Measurements from ENCODE around the gene INSYN1.
"Not testable (repeated sequence)": the region's sequence is repeated elsewhere in the genome, so short reads cannot be mapped to it uniquely, and the experiment has no call there.

The INSYN1 gene, protein sequence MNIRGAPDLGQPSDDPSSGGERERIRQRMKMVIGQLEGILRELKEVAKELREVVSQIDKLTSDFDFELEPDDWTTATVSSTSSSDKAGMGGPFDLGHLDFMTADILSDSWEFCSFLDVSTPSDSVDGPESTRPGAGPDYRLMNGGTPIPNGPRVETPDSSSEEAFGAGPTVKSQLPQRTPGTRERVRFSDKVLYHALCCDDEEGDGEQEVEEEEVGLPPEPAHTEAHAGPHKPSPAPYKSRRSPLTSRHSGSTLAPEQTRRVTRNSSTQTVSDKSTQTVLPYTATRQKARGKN

DNA sequence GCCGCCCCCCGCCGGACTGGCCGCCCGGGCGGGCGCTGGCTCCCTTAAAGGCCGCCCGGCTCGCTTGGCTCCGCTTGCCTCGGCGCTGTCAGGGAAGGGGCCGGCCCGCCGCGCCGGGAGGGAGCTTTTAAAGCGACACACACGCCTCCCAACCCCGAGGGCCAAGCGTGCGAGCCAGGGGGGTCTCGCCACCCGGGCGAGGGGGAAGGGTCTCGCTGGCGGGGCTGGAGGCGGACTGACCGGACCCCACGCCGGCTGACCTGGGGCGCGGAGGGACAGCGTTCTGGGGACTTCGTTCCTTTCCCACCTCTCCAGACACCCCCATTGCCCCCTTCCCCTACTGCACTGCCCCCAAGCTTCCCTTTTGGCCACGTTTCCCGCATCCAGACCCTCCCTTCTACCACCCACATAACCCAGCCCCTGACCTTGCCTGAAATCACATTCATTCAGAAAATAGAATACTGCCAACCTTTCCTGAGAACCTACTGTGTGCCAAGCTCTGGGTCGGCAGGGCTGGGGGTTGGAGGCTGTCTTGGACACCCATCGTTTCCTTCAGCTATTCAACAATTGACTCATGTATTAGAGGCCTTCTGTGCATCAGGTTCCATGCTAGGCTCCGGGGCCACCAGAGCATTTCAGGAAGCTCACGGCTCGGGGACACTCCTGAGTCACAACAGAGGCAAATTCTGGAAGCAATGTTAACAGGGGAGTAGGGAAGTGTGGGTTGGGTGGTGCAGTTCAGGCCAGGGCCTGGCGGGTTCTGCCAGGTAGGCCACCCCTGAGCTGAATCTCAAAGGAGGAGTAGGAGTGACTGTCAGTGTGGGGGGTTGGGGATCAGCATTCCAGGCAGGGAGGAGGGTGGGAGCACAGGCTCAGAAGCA, at the start of gene INSYN1:
INSYN1 (minus strand) TSS at position 102 of the 881 bp plus-strand sequence. CDS start 2,221 bp downstream, outside the sequence.
- DNase-seq (ENCODE audit: low read depth in 2 of 2): no peak

DNA sequence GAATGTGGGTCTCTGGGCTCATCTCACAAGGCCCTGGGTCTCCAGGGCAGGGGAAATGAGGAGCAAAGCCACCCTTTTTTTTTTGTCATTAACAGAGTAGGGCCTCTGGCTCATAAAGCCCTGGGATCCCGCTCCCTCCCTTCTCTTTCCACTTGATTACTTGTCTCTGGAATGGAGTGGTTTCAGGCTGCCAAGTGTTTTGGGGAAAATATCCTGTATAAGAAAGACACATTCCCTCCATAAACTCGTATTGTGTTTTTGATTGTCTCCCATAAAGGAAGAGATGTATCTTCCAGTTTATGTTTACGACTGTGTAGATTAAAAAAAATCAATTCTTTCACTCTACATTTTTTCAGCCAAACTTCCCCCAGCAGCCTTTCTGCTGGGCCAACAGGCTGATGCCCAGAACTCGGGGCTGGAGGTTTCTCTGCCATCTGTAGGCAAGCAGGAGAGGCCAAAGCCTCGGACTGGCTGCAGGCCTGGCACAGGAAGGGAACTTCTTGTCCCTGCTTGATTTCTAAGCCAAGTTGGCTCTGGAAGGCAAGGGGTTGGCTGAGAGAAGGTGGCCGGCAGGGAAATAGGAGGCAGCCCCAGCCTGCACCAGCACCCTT, 49.4 kb upstream of the INSYN1 start:
- no peak for DNase-seq (ENCODE audit: low read depth in 2 of 2)

DNA sequence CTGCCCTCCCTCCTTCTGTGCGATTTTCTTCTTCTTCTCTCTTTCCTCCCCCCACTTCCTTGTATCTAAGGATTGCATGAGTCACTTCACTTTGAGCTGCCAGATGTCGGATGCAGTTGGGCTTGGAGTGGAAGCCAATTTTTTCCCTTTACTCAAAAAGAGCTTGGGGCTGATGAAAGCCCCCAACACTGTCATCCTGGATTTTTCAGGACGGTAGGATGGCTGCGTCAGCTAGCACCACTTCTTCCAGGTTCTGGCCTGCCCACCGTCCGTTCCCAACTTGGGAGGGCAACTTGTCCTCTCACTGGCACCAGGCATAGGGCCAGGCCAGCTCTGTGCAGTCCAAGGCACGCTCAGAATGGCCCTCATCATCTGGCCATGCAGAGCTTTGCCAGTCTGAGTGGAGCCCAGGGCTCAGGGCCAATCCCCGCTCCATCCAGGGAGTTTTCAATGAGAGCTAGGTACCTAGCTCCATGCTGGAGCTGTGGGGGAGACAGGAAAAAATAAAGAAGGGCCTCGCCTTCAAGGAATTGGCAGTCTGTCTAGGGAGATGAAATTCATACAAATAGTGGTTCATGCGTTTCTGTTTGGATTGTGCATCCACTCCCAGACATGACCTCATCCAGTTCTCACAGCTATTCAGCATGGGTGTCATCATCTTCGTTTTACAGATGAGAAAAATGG, 47.7 kb upstream of the INSYN1 start:
- no peak for DNase-seq (ENCODE audit: low read depth in 2 of 2)

DNA sequence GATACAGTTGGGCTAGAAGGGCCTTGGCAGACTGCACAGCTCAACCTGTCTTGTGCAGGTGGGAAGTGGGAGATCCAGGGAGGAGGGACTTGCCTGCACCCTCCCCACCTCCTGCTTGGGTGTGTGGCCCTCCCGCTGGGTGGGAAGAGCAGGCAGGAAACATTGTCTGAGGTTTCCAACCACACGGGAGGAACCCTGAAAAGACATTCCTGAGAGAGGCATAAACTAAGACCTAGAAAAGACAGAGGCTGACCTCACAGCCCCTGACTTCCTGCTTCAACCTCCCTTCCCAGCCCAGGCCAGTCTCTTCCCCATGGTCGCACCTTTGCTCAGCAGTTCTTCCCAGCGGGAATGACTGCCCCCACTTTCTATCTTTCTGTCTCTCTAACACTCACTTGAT, 46.3 kb upstream of the INSYN1 start:
- no peak for DNase-seq (ENCODE audit: low read depth in 2 of 2)

DNA sequence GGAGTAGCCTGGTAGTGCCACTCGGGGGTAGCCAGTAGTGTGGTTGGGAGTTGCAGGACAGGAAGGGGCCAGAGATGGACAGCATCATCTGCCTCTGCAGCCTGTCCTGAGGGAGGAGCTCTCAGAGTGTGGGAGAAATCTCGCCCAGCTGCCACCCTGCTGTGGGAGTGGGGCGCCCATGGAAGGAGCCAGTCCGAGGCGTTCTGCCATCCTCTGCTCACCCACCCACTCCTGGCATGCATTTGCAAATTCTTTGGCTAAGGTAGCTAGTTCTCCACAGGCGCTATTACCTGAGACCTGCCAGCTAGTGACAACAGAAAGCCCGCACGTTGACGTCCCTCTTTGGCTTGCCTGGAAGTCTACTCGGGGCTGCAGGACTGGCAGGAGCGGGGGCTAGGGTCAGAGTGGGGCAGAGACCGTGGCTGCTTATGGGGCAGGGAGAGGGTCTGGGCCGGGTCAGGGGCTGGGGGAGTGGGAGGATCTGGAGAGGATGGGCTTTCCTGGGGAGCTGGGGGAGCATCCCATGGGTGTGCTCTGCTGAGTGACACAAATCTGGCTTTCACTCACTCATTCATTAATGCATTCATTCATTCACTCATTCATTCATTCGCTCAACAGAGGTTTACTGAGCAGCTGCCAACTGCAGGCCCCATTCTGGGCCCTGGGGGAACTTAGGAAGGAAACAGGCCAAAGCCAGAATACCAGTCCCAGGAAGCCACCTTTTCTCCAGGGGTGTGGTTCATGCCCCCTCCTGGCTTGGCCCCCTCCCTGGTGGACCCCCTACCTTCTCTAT, 44.4 kb upstream of the INSYN1 start:
- DNase-seq (ENCODE audit: low read depth in 2 of 2): no peak

DNA sequence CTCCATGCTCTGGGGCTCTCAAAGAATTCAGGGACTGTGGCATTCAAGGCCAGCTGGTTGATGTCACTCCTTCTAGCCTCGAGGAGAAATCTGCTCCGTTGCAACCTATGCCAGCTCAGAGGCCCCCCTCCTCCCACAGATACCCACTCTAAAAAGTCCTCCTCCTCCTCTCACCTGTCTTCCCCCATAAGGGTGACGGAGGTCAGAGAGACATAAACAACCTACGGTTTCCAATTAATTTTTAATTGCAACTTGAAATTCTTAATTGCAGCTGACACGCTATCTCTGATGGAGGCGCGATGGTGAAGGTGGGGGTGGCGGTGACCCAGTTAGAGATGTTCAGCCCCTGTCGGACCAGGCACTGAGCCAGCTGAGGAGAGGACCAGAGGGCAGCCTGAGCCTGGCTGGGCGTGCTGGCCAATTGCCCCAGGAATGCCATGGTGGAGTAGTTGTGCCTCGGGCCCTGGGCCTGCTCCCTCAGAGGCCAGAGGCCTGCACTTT, 43.2 kb upstream of the INSYN1 start:
- DNase-seq (ENCODE audit: low read depth in 2 of 2): no peak

DNA sequence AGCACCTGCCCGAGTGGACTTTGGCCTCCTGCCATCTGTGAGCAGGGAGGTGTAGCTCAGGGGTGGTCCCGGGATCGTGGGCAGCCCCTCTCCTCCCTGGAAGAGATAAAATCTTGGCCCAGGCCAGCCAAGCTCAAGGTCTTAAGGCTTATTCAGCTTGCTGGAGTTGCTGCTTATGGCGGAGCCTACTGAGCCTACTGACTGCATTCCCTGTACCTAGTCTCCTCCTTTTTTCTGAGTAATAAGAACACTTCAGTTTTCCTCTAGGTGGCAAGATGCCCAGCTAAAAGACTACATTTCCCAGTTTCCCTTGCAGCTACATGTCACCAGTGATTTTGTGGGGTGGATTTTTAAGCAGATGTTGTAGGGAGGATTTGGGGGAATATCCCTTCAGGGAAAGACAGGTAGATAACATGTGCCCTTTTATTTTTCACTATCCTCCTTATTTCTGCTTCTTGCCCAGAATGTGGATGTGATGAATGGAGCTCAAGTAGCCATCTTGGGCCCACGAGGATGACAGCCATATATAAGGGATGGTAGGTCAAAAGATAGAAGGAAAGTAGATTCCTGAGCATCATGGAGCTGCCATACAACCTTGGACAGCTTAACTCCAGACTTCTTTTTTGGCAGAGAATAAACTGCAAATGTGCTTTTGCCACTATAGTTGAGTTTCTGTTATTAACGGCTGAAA, 41.4 kb upstream of the INSYN1 start:
- no peak for DNase-seq (ENCODE audit: low read depth in 2 of 2)

DNA sequence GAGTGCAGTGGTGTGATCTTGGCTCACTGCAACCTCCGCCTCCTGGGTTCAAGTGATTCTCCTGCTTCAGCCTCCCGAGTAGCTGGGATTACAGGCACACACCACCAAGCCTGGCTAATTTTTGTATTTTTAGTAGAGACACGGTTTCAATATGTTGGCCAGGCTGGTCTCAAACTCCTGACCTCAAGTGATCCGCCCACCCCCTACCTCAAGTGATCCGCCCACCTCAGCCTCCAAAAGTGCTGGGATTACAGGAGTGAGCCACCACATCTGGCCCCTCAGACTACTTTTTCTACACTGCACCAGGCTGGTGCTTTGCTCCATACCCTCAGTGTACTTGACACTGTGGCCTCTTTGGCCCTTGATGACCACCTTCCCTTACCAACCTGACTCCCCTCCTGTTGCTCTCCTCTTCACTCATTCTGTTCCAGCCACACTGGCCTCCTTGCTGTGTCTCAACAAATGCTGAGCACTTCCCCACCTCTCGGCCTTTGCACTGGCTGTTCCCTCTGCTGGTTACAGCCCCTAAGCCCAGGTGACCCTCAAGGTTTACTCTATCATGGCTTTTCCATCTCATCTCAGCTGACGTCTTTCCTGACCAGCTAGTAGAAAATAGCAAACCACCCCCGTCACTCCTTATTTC, 39.9 kb upstream of the INSYN1 start:
- not testable (repeated sequence) for DNase-seq (ENCODE audit: low read depth in 2 of 2)

DNA sequence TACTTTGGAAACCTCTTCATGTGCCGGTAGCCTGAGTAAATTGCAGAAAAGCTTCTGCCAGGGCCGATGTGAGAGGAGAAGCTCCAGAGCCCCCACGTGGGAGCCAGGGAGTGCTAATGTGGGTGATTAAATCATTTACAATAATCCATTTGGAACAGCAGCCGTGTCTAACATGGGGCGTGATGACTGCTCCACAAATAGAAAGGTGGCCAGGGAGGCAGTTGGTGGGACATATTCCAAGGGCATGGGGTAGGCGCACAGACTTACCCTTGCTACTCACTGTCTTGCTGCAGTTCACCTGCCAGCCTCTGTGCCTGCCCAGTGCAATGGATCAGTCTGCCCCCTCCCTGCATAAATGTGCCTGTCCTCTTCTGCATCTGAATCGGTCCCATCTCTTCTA, 39.3 kb upstream of the INSYN1 start:
- DNase-seq (ENCODE audit: low read depth in 2 of 2): no peak

DNA sequence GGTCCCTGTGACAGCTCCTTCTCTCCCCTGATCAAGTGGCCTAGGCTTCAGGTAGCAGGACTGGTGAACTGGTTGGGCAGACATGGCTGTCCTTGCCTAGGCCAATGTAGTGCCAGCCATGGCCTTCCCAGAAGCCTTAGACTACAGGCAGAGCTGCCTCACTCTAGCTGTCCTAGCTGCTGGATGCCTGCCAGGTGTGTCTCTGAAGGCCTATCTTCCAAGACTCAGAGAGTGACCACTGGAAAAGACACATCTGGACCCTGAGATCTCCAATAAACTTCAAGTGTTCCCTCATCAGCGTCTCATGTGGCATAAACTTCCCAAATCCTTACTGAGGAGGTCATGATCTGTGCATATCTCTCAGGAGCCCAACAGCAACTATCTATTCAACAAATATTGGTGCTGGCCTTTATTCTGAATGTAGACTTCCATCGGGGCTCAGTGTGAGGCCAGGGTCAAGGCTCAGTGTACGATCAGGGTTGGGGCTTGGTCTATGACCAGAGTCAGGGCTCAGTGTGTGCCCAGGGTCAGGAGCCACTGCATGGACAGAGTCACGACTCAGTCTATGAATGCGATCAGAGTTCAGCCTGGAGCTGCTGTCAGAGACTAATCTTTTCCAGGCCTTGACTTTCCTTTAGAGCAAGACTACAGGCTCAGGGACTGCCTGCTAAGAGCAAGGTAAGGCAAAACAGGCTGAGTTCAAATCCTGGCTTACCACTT, 36.5 kb upstream of the INSYN1 start:
- DNase-seq (ENCODE audit: low read depth in 2 of 2): no peak

DNA sequence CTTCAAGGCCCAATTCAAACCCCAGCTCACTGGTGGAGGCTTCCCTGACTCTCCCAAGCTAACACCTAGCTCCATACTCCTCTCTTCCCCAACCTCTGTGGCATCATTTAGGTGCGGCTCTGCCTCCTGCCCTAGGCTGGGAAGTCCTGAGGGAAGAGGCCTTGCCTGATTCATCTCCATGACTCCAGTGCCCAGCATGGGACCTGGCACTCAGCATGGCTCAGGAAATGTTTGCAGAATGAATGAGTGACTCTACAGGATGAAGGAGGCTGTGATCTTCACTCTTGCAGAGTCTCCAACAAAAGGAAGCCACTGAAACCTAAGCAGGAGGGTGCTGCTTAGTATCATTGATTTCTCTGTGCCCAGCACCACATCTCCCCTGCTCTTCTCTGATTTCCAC, 34.5 kb upstream of the INSYN1 start:
- no peak for DNase-seq (ENCODE audit: low read depth in 2 of 2)

DNA sequence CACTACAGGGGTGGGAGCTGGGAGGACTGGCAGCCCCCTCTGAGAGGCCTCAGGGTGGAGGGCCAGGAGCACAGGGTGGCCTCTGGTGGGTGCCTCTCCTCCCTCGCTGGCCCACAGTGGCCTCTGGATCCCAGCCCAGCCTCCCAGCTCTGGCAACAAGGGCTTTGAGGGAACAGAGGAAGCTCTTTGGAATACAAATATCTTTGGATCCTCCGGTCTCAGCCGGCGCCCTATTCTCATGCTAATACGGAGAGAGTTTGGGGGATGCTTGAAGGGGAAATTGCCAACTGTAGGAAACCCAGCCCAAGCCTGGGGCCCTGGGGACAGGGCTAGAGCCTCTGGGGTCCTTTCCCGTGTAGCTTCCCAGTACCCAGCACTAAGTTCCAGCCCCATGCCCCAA, 33.4 kb upstream of the INSYN1 start:
- no peak for DNase-seq (ENCODE audit: low read depth in 2 of 2)

DNA sequence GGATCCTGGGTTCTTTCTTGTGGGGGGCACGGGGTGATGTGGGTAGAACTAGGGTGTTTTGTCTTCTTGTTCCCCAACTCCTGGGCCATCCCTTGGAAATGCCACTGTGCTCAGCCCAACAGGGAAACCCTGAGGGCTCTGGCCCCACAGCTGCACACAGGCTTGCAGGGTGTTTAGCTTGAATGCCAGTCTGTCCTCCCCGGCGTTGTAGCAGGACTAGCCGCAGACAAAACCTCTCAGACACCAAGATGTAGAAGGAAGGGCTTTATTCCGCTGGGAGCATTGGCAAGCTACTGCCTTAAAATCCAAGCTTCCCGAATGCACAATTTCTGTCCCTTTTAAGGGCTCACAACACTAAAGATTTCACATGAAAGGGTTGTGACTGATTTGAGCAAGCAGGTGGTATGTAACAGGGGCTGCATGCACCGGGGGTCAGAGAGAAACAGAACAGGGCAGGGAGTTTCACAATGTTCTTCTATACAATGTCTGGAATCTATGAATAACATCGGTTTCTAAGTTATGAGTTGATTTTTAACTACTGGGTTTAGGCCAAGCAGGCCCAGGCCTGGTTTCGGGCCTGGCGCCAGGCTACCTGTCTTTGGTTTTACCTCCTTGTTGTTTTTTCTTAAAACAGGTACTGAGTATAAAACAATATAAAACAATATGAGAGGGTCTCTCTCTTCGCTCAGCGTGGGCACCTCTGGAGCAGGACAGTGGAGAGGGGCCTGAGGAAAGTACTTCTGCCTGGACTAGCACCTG, 32.3 kb upstream of the INSYN1 start:
- not testable (repeated sequence) for DNase-seq (ENCODE audit: low read depth in 2 of 2)

DNA sequence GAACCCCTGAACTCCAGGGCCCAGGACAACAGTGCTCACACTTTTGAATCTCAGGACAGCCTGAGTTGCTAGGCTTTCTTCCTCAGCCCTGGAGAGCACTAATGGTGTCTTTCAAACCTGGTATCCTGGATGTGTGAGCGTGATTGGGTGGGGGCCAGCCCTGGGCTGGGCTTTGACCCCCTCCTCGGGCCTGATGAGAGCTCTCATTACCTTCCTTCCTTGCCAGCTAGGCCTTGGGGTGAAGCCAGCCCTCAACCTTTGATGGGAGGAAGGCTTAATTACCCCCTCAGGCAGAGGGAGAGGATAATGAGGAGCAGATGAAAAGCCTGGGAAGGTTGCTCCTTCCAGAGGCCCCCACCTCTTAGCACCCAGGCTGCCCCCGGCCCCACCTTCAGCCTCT, 31.1 kb upstream of the INSYN1 start:
- no peak for DNase-seq (ENCODE audit: low read depth in 2 of 2)

DNA sequence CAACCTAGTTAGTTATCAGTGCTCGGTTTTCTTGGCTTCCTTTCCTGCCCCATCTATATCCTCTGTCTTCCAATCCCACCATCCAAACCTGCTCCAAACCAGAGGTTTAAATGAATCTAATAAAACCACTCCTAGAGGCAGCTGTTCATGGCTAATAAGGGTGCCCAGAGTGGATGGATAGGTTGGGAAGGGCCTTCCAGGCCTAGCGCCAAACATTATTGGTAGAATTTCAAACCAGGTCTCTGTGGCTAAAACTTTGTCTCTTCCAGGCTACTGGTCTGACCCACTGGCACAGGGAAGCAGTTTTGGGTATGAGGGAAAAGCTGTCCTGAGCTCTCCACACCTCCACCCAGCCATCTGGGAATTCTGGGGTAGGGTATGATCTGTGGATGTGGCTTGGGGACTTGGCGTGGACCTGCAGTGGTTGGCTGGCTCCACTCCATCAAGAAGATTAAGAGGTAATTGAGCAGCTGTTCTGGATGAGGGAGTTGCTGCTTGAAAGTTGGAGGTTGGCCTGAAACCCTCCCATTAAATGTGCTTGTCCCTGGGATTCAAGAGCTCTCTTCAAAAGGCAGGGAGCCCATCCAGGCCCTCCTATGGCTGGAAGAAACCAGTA, 29.3 kb upstream of the INSYN1 start:
- DNase-seq (ENCODE audit: low read depth in 2 of 2): no peak

DNA sequence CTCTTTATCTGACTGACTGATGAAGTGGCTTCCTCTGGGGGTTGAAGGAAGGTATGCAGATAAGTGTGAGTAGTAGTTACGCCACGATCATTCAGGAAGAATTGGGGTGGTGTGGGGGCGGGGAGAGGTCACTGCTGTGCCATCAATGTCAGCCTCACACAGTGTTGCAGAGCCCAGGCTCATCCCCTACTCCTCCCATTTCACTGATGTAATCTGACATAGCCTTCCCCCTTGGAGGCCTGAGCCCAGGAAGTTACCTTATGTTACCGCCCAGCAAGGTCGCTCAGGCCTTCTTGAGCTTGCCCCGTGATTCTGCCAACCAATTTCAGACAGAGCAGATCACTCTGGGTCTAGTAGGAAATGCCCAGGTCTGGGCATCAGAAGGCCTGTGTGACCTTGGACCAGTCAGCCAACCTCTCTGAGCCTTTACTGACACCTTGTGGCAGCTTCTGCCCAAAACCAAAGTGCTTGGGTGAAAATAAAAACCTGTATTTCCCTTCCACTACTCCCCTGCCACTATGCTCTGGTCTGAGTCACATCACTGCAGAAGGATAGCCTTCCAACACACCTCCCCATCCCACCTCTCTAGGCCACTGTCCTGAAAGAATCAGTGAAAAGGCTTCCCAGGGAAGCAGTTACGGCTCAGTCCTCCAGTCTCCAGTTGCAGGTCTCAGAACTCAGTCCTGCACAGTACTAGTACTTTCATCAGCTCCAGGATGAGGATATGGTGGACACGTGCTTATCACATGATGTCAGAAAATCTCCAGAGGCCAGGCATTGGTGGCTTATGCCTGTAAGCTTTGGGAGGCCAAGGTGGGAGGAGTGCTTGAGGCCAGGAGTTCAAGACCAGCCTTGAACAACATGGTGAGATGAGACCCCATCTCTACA, 28.1 kb upstream of the INSYN1 start:
- DNase-seq (ENCODE audit: low read depth in 2 of 2): no peak

DNA sequence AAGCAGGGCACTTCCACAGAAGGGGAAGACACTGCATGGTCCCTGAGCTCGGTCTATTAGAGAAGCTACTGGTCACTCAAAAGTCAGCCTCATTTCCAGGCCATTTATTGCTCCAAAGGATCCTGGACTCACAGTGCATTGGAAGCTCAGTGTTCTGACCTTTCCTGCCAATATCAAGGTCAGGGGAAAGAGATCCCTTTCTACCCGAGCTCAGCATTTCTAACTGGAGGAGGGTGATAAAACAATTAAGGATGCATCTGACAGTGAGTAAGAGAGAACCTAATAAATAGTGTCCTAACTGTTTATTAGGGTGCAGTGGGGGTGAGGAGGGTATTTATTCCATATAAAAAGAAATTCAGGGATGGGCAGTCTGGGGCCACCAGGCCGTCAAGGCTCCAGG, 26.8 kb upstream of the INSYN1 start:
- no peak for DNase-seq (ENCODE audit: low read depth in 2 of 2)

All from stimulated activated CD8-positive, alpha-beta memory T cell treated with anti-CD3 and anti-CD28 coated beads, Interleukin-15, amount 100 ng/mL, for 4 hours (primary cell).